T-helper 22 cell (primary cell): ENCODE data around the gene CLMP.
"Not testable (repeated sequence)": the region's sequence is repeated elsewhere in the genome, so short reads cannot be mapped to it uniquely, and the experiment has no call there.

Experiments
- DNase-seq: peaks from one replicate; pipeline ENCODE4 v3.0.0-alpha.2; 2020; ENCODE audit warnings: low read depth

Gene CLMP

DNA sequence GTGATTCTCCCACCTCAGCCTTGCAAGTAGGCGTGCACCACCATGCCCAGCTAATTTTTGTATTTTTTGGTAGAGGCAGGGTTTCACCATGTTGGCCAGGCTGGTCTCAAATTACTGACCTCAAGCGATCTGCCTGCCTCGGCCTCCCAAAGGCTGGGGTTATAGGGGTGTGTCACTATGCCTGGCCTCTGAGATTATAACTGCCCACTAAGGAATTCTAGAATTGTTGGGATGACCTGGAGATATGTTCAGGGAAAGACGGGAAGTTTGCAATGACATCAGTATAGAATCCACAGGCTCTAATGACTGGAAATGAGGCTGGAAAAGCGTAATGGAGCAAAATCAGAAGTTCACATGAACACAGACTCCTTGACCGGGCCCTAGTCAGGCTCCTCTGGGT lies 62.2 kb downstream of the CLMP start:
- DNase-seq, result no peak

- DNase-seq, result not testable (repeated sequence)
Observed at GRCh38 chr11:123132034-123132766, 62.8 kb downstream of the CLMP start.

- DNase-seq, result no peak
Observed at GRCh38 chr11:123129920-123130319, 65.1 kb downstream of the CLMP start.

- DNase-seq, result no peak
Observed at GRCh38 chr11:123125169-123125568, 69.9 kb downstream of the CLMP start.

GRCh38 chr11:123122852-123123251 lies 72.2 kb downstream of the CLMP start:
- no peak for DNase-seq

- DNase-seq, result no peak
Observed at GRCh38 chr11:123122341-123122740, 72.7 kb downstream of the CLMP start.

GRCh38 chr11:123116486-123116885 lies 78.6 kb downstream of the CLMP start:
- DNase-seq, result no peak

GRCh38 chr11:123111465-123111864 lies 83.6 kb downstream of the CLMP start:
- no peak for DNase-seq

GRCh38 chr11:123110397-123110796 lies 84.7 kb downstream of the CLMP start:
- DNase-seq, result no peak

- DNase-seq, result no peak
Observed at GRCh38 chr11:123107945-123108495, 87.0 kb downstream of the CLMP start.

- DNase-seq, result no peak
Observed at GRCh38 chr11:123104697-123105096, 90.4 kb downstream of the CLMP start.

DNA sequence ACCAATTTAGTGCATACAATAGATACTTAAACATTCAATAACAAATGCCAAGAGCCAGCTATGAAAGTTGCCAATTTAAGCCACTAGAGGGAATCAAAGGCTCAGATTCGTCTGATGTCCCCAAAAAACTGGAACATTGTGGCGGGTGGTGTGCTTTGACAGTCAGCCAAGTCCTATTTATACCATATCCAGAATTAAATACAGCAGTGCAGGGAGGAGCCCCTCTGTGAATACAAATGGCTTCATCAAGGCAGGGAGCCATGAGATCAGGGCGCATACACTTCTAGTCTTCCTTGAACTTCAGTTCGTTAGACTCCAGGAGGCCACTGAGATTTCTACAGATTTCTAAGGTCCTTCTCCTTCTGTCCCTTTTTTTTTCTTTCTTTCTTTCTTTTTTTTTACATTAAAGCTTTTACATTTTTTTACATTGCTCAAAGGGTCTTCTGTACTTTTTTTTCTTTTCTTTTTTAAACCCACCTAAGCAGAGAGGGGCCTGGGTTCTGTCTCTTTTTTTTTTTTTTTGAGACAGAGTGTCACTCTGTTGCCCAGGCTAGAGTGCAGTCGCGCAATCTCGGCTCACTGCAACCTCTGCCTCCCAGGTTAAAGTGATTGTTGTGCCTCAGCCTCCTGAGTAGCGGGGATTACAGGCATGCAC lies 91.6 kb downstream of the CLMP start:
- no peak for DNase-seq

GRCh38 chr11:123100379-123101085 lies 94.5 kb downstream of the CLMP start:
- DNase-seq, result no peak

- no peak for DNase-seq
Observed at GRCh38 chr11:123098990-123099389, 96.1 kb downstream of the CLMP start.

- no peak for DNase-seq
Observed at GRCh38 chr11:123093739-123094138, 101.3 kb downstream of the CLMP start.

DNA sequence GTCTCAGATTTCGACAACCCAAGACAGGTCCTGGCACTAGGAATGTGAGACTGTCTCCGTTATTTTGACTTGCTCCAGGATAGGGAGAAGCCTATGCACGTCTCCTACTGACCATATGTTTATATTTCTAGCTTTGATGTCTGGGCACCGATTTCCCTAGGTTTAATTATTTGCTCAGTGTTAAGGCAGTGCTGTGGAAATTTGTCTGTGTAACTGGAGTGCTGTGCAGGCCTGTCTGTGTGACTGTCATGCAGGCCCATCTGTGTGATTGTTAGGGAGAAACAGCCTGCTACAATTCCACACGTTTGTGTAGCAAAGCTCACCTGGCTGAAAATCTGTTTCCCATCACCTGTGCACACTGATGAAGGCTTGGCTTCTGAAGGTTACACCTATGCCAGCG lies 103.5 kb downstream of the CLMP start:
- no peak for DNase-seq

DNA sequence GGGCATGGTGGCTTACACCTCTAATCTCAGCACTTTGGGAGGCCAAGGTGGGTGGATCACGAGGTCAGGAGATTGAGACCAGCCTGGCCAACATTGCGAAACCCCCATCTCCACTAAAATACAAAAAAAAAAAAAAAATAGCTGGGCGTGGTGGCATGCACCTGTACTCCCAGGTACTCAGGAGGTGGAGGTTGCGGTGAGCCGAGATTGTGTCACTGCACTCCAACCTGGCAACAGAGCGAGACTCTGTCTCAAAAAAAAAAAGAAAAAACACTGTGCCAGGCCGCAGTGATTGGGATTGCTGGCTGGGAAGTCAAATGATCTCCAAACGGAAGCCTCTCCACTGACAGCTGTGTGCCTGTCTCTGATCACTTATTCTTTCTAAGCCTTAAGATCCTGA lies 104.9 kb downstream of the CLMP start:
- not testable (repeated sequence) for DNase-seq

GRCh38 chr11:123088896-123089295 lies 106.2 kb downstream of the CLMP start:
- DNase-seq, result not testable (repeated sequence)

DNA sequence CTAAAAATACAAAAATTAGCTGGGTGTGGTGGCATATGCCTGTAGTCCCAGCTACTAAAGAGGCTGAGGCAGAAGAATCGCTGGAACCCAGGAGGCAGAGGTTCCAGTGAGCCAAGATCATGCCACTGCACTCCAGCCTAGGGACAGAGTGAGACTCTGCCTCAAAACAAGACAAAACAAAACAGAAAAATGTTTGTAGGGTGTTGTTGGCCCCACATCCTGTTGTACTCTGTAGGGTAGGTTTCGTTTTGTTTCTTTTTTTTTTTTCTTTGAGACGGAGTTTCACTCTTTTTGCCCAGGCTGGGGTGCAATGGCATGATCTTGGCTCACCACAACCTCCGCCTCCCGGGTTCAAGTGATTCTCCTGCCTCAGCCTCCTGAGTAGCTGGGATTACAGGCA lies 107.4 kb downstream of the CLMP start:
- DNase-seq, result not testable (repeated sequence)

DNA sequence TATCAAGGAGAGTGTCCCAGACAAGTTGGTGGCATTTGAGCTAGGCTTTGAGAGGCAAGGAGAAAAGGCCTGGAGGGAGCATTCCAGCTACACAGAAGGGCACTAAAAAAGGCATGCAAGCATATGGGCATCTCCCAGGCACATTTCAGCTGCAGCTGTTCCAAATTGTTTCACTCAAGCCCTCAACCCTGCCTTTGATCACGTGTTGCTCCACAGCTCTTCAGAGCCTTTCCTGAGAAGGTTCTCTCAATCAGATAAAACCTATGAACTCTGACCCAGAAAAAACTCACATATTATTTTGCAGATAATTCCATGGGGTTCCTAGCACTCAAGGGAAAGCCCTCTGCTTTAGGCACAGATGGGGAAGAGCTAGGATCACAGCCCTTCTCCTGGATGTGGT lies 108.7 kb downstream of the CLMP start:
- no peak for DNase-seq

DNA sequence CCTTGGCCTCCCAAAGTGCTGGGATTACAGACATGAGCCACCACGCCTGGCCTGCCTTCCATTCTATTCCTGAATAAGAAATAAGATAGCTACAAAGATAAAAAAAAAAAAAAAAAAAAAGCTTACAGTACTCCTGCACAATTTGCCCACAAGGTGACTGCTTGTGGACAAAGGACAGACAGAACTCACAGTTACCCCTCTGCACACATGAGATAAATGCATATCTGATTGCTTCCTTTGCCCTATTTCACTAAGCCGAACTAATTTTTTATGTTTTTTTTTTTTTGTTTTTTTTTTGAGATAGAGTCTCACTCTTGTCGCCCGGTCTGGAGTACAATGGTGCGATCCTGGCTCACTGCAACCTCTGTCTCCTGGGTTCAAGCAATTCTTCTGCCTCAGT lies 109.6 kb downstream of the CLMP start:
- no peak for DNase-seq

DNA sequence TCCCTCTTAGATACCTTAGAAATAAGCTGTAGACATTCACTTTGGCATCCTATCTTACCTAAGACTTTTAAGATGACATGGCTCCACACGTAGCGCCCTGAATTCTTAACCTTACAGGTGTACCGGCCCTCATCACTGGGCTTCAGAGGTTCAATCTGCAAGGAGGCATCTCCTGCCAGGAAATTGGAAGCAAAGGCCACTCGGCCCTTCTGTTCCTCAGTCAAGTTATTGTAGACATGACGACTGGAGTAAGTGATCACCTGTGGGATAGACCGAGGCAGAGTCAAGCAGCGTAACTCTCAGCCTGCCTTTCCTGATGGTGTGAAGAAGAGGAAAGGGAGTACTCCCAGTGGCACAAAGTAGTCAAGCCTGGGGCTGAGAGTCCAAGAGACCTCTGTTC lies 110.6 kb downstream of the CLMP start:
- no peak for DNase-seq

- peak; percentile 64 for DNase-seq
Observed at GRCh38 chr11:123083623-123084029, 111.4 kb downstream of the CLMP start.
